GM23338 (cell line): Measurements from ENCODE around the gene TMEM270. TPM values are rescaled to one million over a fixed set of nuclear protein-coding genes. Genes with fewer than 3 reads are reported as not detected.

Experiments
- ATAC-seq: fragments of 200-7000 bp; cut with Tn5 transposase; 3 replicates; pipeline ENCODE4 v1.9.1; 2020
- DNase-seq: peaks from one replicate; pipeline ENCODE4 v3.0.0-alpha.2; 2015; ENCODE audit warnings: low spot score
- H2AFZ ChIP-seq: fragments of 200-600 bp; sonication (generic); 2 replicates; pipeline ENCODE4 v1.8.0; 2016; ENCODE audit warnings: antibody characterized with exemption, mild to moderate bottlenecking, moderate library complexity
- H3F3A ChIP-seq: fragments of 200-600 bp; sonication (generic); replicated peaks from 2 replicates; pipeline ENCODE4 v1.8.0; 2017; ENCODE audit warnings: antibody characterized with exemption, mixed run types, low read depth
- H3K27ac ChIP-seq: fragments of 200-600 bp; sonication (generic); 2 replicates; pipeline ENCODE4 v1.6.1; 2016; ENCODE audit warnings: low read depth
- H3K27me3 ChIP-seq: fragments of 200-600 bp; sonication (generic); 2 replicates; pipeline ENCODE4 v1.8.0; 2016; ENCODE audit warnings: mild to moderate bottlenecking, mixed run types, moderate library complexity; ENCODE audit not compliant: insufficient read depth
- H3K36me3 ChIP-seq: fragments of 200-600 bp; sonication (generic); 2 replicates; pipeline ENCODE4 v1.8.0; 2016; ENCODE audit warnings: mild to moderate bottlenecking; ENCODE audit not compliant: insufficient read depth
- H3K4me1 ChIP-seq: fragments of 200-600 bp; sonication (generic); 2 replicates; pipeline ENCODE4 v1.8.0; 2016; ENCODE audit warnings: mild to moderate bottlenecking, moderate library complexity; ENCODE audit not compliant: insufficient read depth
- H3K4me2 ChIP-seq: fragments of 200-600 bp; sonication (generic); 2 replicates; pipeline ENCODE4 v1.7.1; 2017; ENCODE audit warnings: mixed run types
- H3K4me3 ChIP-seq: fragments of 200-600 bp; sonication (generic); 2 replicates; pipeline ENCODE4 v1.6.1; 2016; ENCODE audit warnings: mixed run types
- H3K79me2 ChIP-seq: fragments of 200-600 bp; sonication (generic); replicated peaks from 2 replicates; pipeline ENCODE4 v1.8.0; 2017; ENCODE audit warnings: mild to moderate bottlenecking; ENCODE audit not compliant: insufficient read depth
- H3K9me2 ChIP-seq: fragments of 200-600 bp; sonication (generic); 2 replicates; pipeline ENCODE4 v1.8.0; 2017; ENCODE audit not compliant: insufficient read depth
- H4K20me1 ChIP-seq: fragments of 200-600 bp; sonication (generic); replicated peaks from 2 replicates; pipeline ENCODE4 v1.8.0; 2017; ENCODE audit warnings: mild to moderate bottlenecking; ENCODE audit not compliant: insufficient read depth
- H3K27ac Mint-ChIP-seq: 2 replicates; pipeline ENCODE4 v1.8.0; 2020; ENCODE audit warnings: inconsistent platforms, mild to moderate bottlenecking, moderate library complexity, mixed read lengths
- H3K27me3 Mint-ChIP-seq: 3 replicates; pipeline ENCODE4 v1.8.0; 2022; ENCODE audit warnings: low read depth, mild to moderate bottlenecking, moderate library complexity, mixed read lengths, inconsistent platforms; ENCODE audit not compliant: insufficient read depth, poor library complexity
- H3K36me3 Mint-ChIP-seq: 3 replicates; pipeline ENCODE4 v1.8.0; 2021; ENCODE audit warnings: low read depth, mild to moderate bottlenecking, inconsistent platforms, moderate library complexity, mixed read lengths
- H3K4me1 Mint-ChIP-seq: 3 replicates; pipeline ENCODE4 v1.8.0; 2020; ENCODE audit warnings: mild to moderate bottlenecking, inconsistent platforms, mixed read lengths
- H3K4me3 Mint-ChIP-seq: 3 replicates; pipeline ENCODE4 v1.8.0; 2021; ENCODE audit warnings: moderate library complexity, mild to moderate bottlenecking, inconsistent platforms, mixed read lengths
- H3K9me3 Mint-ChIP-seq: 3 replicates; pipeline ENCODE4 v1.8.0; 2020; ENCODE audit warnings: moderate library complexity, mild to moderate bottlenecking, inconsistent platforms, mixed read lengths
- CREB1 ChIP-seq: fragments of 250-450 bp; sonication (Bioruptor Pico); IDR thresholded peaks from 2 replicates; pipeline ENCODE4 v1.5.0; 2020; ENCODE audit warnings: low read depth, mild to moderate bottlenecking, moderate library complexity
- CTCF ChIP-seq, 2 experiments: fragments of 200-600 bp in 1 of 2; sonication (generic) in 1 of 2; conservative IDR thresholded peaks; 2 replicates each; pipeline versions ENCODE4 v1.5.1 to v1.6.1; 2016 to 2017; ENCODE audit warnings: antibody characterized with exemption in 2 of 2, low read depth in 2 of 2, mild to moderate bottlenecking in 2 of 2, moderate library complexity in 1 of 2
- ETS1 ChIP-seq: IDR thresholded peaks from 2 replicates; pipeline ENCODE4 v1.6.1; 2016; ENCODE audit warnings: antibody characterized with exemption
- EZH2 ChIP-seq: fragments of 200-600 bp; sonication (generic); IDR thresholded peaks from one replicate; pipeline ENCODE4 v1.8.0; 2017; ENCODE audit warnings: antibody characterized with exemption, mild to moderate bottlenecking, low read depth; ENCODE audit not compliant: unreplicated experiment
- EZH2phosphoT487 ChIP-seq: fragments of 200-600 bp; sonication (generic); IDR thresholded peaks from one replicate; pipeline ENCODE4 v1.8.1; 2018; ENCODE audit warnings: antibody characterized with exemption; ENCODE audit not compliant: unreplicated experiment
- JUNB ChIP-seq: IDR thresholded peaks from one replicate; pipeline ENCODE4 v1.6.1; 2016; ENCODE audit warnings: antibody characterized with exemption; ENCODE audit not compliant: unreplicated experiment
- NANOG ChIP-seq: IDR thresholded peaks from 2 replicates; pipeline ENCODE4 v1.6.1; 2016; ENCODE audit warnings: antibody characterized with exemption, borderline replicate concordance
- POLR2AphosphoS5 ChIP-seq: IDR thresholded peaks from 2 replicates; pipeline ENCODE4 v1.6.1; 2016; ENCODE audit warnings: antibody characterized with exemption, low read depth
- REST ChIP-seq: IDR thresholded peaks from one replicate; pipeline ENCODE4 v1.6.1; 2018; ENCODE audit warnings: antibody characterized with exemption; ENCODE audit not compliant: unreplicated experiment
- STAT1 ChIP-seq: IDR thresholded peaks from one replicate; pipeline ENCODE4 v1.6.1; 2016; ENCODE audit warnings: antibody characterized with exemption; ENCODE audit not compliant: unreplicated experiment
- ZNF114 ChIP-seq: fragments of 250-450 bp; sonication (Bioruptor Pico); IDR thresholded peaks from 2 replicates; pipeline ENCODE4 v1.5.0; 2020; ENCODE audit warnings: mild to moderate bottlenecking, moderate library complexity
- ZNF331 ChIP-seq: fragments of 250-450 bp; sonication (Bioruptor Pico); IDR thresholded peaks from 2 replicates; pipeline ENCODE4 v1.5.0; 2020; ENCODE audit warnings: low read depth, mild to moderate bottlenecking, moderate library complexity
- polyA plus RNA-seq: library from polyadenylated mRNA; unstranded; fragments of >200 nt; fragmentation: Nextera tagmentation; extraction: Ambion mirVana; gene quantifications from 2 replicates; pipeline ENCODE4 v1.2.1, GENCODE V29; 2016
- total RNA-seq: library from RNA; depleted of rRNA; stranded (reverse); fragments of >200 nt; shearing (Covaris generic); gene quantifications from 2 replicates; pipeline ENCODE4 v1.2.3, GENCODE V29; 2014
- TF ChIP-seq, protein P1 (sequence below): fragments of 250-450 bp; sonication (Bioruptor Pico); IDR thresholded peaks from 2 replicates; pipeline ENCODE4 v1.5.0; 2020; ENCODE audit warnings: mild to moderate bottlenecking, moderate library complexity

The TMEM270 gene
- total and polyA plus RNA-seq, 2 experiments from 2014 or later = not detected

DNA sequence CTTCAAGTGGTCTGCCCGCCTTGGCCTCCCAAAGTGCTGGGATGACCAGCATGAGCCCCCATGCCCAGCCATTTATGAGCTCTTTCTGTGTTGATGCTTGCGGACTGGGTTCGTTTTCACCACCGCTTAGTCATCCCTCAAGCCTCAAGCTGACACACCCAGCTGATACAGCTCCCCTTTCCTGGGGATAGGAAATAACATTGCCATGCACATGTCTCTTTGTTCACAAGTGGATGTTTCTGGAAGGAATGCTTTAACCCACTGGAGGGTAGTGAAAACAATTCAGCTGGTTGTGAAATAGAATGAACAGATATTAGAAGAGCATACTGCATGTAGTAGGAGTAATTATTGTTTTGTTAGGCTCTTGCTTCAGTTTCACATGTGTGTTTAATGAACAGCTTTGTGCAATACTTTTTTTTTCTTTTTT, 10.2 kb upstream of the TMEM270 start:
- H3K27me3 Mint-ChIP-seq = no peaks in the 10 kb centered on the region
- H3K4me3 Mint-ChIP-seq = no peak overlapping the region
- H3K36me3 ChIP-seq = no peaks in the 10 kb centered on the region
- H3K36me3 Mint-ChIP-seq = peaks cover 3% of the 10 kb centered on the region; the same call in 2 of the 3 replicates
- TF ChIP-seq EZH2 (no peak), ZNF114 (no peak), STAT1 (no peak), CTCF (conservative IDR thresholded peaks at IDR 0.05; ENCODE audit: low read depth in 2 of 2) (no peak), ZNF331 (CRISPR knock-in tag) (no peak), EZH2phosphoT487 (no peak), JUNB (no peak), REST (no peak), ETS1 (no peak), POLR2AphosphoS5 (no peak), CREB1 (no peak), NANOG (no peak)
- TF ChIP-seq, protein P1, sequence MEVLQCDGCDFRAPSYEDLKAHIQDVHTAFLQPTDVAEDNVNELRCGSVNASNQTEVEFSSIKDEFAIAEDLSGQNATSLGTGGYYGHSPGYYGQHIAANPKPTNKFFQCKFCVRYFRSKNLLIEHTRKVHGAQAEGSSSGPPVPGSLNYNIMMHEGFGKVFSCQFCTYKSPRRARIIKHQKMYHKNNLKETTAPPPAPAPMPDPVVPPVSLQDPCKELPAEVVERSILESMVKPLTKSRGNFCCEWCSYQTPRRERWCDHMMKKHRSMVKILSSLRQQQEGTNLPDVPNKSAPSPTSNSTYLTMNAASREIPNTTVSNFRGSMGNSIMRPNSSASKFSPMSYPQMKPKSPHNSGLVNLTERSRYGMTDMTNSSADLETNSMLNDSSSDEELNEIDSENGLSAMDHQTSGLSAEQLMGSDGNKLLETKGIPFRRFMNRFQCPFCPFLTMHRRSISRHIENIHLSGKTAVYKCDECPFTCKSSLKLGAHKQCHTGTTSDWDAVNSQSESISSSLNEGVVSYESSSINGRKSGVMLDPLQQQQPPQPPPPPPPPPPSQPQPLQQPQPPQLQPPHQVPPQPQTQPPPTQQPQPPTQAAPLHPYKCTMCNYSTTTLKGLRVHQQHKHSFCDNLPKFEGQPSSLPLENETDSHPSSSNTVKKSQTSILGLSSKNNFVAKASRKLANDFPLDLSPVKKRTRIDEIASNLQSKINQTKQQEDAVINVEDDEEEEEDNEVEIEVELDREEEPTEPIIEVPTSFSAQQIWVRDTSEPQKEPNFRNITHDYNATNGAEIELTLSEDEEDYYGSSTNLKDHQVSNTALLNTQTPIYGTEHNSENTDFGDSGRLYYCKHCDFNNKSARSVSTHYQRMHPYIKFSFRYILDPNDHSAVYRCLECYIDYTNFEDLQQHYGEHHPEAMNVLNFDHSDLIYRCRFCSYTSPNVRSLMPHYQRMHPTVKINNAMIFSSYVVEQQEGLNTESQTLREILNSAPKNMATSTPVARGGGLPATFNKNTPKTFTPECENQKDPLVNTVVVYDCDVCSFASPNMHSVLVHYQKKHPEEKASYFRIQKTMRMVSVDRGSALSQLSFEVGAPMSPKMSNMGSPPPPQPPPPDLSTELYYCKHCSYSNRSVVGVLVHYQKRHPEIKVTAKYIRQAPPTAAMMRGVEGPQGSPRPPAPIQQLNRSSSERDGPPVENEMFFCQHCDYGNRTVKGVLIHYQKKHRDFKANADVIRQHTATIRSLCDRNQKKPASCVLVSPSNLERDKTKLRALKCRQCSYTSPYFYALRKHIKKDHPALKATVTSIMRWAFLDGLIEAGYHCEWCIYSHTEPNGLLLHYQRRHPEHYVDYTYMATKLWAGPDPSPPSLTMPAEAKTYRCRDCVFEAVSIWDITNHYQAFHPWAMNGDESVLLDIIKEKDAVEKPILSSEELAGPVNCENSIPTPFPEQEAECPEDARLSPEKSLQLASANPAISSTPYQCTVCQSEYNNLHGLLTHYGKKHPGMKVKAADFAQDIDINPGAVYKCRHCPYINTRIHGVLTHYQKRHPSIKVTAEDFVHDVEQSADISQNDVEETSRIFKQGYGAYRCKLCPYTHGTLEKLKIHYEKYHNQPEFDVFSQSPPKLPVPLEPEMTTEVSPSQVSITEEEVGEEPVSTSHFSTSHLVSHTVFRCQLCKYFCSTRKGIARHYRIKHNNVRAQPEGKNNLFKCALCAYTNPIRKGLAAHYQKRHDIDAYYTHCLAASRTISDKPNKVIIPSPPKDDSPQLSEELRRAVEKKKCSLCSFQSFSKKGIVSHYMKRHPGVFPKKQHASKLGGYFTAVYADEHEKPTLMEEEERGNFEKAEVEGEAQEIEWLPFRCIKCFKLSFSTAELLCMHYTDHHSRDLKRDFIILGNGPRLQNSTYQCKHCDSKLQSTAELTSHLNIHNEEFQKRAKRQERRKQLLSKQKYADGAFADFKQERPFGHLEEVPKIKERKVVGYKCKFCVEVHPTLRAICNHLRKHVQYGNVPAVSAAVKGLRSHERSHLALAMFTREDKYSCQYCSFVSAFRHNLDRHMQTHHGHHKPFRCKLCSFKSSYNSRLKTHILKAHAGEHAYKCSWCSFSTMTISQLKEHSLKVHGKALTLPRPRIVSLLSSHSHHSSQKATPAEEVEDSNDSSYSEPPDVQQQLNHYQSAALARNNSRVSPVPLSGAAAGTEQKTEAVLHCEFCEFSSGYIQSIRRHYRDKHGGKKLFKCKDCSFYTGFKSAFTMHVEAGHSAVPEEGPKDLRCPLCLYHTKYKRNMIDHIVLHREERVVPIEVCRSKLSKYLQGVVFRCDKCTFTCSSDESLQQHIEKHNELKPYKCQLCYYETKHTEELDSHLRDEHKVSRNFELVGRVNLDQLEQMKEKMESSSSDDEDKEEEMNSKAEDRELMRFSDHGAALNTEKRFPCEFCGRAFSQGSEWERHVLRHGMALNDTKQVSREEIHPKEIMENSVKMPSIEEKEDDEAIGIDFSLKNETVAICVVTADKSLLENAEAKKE (CRISPR knock-in tag) = no peak
- H3K4me3 ChIP-seq = no peak overlapping the region
- no peaks in the 10 kb centered on the region for H3K79me2 ChIP-seq
- peaks cover 5% of the 10 kb centered on the region; the same call in 2 of the 3 replicates for H3K4me1 Mint-ChIP-seq
- no peak overlapping the region for H3K27ac Mint-ChIP-seq
- no peak for DNase-seq
- no peaks in the 10 kb centered on the region; the same call in 1 of the 2 replicates for H3K4me1 ChIP-seq
- H4K20me1 ChIP-seq = no peaks in the 10 kb centered on the region
- no peak overlapping the region for H3K4me2 ChIP-seq
- no peaks in the 10 kb centered on the region for H3K27me3 ChIP-seq
- H3K9me3 Mint-ChIP-seq = peaks cover 15% of the 10 kb centered on the region
- H3F3A ChIP-seq = no peaks in the 10 kb centered on the region
- H3K9me2 ChIP-seq = no peaks in the 10 kb centered on the region
- ATAC-seq = no peak
- no peak overlapping the region for H2AFZ ChIP-seq
- no peak overlapping the region for H3K27ac ChIP-seq
